ENCODE data around the gene LMCD1. TPM values are rescaled to one million over a fixed set of nuclear protein-coding genes. Genes with fewer than 3 reads are reported as not detected.

The LMCD1 gene
- polyA plus RNA-seq, 2 of the 4 experiments (the other 2 are of a cell fraction) = 64.3 to 85.4 TPM

DNA sequence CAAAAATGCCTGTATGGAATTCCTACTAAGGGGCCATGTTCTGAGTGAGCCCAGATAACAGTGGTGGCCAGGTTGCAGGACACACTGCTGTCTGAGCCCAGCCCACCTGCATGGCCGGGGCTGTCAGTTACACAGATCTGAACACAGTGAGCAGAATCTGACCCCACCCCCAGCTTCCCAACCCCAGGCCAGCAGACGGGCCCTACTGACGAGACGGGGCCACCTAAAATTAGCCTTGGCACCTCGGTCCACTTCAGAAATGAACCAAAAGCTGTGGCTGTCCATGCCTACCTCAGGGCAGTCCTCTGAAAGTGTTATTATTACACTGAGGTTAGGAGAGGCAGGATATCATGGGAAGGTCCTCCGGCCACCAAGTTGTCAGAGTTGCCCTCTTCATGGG is 51.8 kb downstream of the LMCD1 start (continued):
- TF ChIP-seq TFCP2L1 (CRISPR knock-in tag; IDR thresholded peaks at IDR 0.05) (no peak), HOXB13 (CRISPR knock-in tag; IDR thresholded peaks at IDR 0.05; ENCODE audit: low read depth) (no peak), NFE2L2 (conservative IDR thresholded peaks at IDR 0.05; ENCODE audit: low read length) (no peak)

GRCh38 chr3:8554696-8555095 is 53.1 kb downstream of the LMCD1 start:
- ChIA-PET CTCF (interaction anchor here (0.9 to 1.1 kb wide), 2 partner anchors 113 to 123 kb away, joined by 4 to 5 read pairs; no protein-coding TSS in a partner anchor), POLR2A (no interaction called here)
- Histone ChIP-seq H3K4me3 (no peak overlapping the region), H3K27ac (no peak overlapping the region), H3K4me2 (no peak overlapping the region), H3K9me3 (no peaks in the 10 kb centered on the region), H3K4me1 (no peaks in the 10 kb centered on the region)
- FAIRE-seq (no peak), DNase-seq (ENCODE audit: low read depth in 1 of 2, low spot score in 1 of 2) (no peak), ATAC-seq (no peak)
- TF ChIP-seq EHMT2 (IDR thresholded peaks at IDR 0.05; ENCODE audit: low read depth) (no peak), TFCP2L1 (CRISPR knock-in tag; IDR thresholded peaks at IDR 0.05) (no peak), FOSB (CRISPR knock-in tag; IDR thresholded peaks at IDR 0.05) (no peak), HMGXB4 (CRISPR knock-in tag; IDR thresholded peaks at IDR 0.05; ENCODE audit: borderline replicate concordance) (no peak), TP53 (CRISPR knock-in tag; IDR thresholded peaks at IDR 0.05) (no peak), CEBPB (IDR thresholded peaks at IDR 0.05) (no peak), CHD4 (IDR thresholded peaks at IDR 0.05; ENCODE audit: borderline replicate concordance) (no peak), KDM5A (IDR thresholded peaks at IDR 0.05) (no peak), RAD21 (conservative IDR thresholded peaks at IDR 0.05 in 1 of 2, IDR thresholded peaks at IDR 0.05 in 1 of 2) (no peak), ELK1 (IDR thresholded peaks at IDR 0.05; ENCODE audit: low read depth, low read length) (no peak), BHLHE40 (IDR thresholded peaks at IDR 0.05; ENCODE audit: low read depth, low read length) (no peak), EHF (CRISPR knock-in tag; IDR thresholded peaks at IDR 0.05) (no peak), FOSL2 (IDR thresholded peaks at IDR 0.05) (no peak), FOSL2 (CRISPR knock-in tag; IDR thresholded peaks at IDR 0.05) (no peak), ZFP36 (IDR thresholded peaks at IDR 0.05; ENCODE audit: borderline replicate concordance, partially characterized antibody) (no peak), RARB (CRISPR knock-in tag; IDR thresholded peaks at IDR 0.05) (no peak)
- TF ChIP-seq, protein P1, sequence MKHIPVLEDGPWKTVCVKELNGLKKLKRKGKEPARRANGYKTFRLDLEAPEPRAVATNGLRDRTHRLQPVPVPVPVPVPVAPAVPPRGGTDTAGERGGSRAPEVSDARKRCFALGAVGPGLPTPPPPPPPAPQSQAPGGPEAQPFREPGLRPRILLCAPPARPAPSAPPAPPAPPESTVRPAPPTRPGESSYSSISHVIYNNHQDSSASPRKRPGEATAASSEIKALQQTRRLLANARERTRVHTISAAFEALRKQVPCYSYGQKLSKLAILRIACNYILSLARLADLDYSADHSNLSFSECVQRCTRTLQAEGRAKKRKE (CRISPR knock-in tag; IDR thresholded peaks at IDR 0.05; ENCODE audit: low read depth) = no peak
- TF ChIP-seq, protein P2, sequence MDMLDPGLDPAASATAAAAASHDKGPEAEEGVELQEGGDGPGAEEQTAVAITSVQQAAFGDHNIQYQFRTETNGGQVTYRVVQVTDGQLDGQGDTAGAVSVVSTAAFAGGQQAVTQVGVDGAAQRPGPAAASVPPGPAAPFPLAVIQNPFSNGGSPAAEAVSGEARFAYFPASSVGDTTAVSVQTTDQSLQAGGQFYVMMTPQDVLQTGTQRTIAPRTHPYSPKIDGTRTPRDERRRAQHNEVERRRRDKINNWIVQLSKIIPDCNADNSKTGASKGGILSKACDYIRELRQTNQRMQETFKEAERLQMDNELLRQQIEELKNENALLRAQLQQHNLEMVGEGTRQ (IDR thresholded peaks at IDR 0.05) = no peak
- WGBS (ENCODE audit: missing lambda C conversion rate) = 90% methylated on average over 11 of the region's 11 CpGs

GRCh38 chr3:8555113-8555661 is 53.6 kb downstream of the LMCD1 start:
- Histone ChIP-seq H3K9me3 (no peaks in the 10 kb centered on the region), H3K4me2 (no peak overlapping the region), H3K4me3 (no peak overlapping the region), H3K27ac (0 out of 6 replicates have a peak overlapping the region, but pooled peaks of 1 of the 2 experiments have one; percentile 16), H3K4me1 (no peaks in the 10 kb centered on the region)
- FAIRE-seq = no peak
- 85% methylated on average over 7 of the region's 8 CpGs for WGBS (ENCODE audit: missing lambda C conversion rate)
- DNase-seq (ENCODE audit: low read depth in 1 of 2, low spot score in 1 of 2) = no peak
- ChIA-PET POLR2A (interaction anchor here (0.6 kb wide), 1 partner anchor 53 kb away, joined by 3 read pairs; the partner anchor contains the start of gene LMCD1), CTCF (interaction anchor here (0.9 to 2.1 kb wide), 3 partner anchors 113 to 123 kb away, joined by 4 to 16 read pairs (median 5); no protein-coding TSS in a partner anchor)
- ATAC-seq = no peak; a peak in 1 of 6 replicates
- TF ChIP-seq ELK1 (IDR thresholded peaks at IDR 0.05; ENCODE audit: low read depth, low read length) = no peak
- TF ChIP-seq PHF8 (IDR thresholded peaks at IDR 0.05; ENCODE audit: borderline replicate concordance, low read depth) = no peak
- no peak for TF ChIP-seq SREBF2 (IDR thresholded peaks at IDR 0.05)
- no peak for TF ChIP-seq FOXS1 (CRISPR knock-in tag; IDR thresholded peaks at IDR 0.05)
- TF ChIP-seq ZSCAN20 (CRISPR knock-in tag; IDR thresholded peaks at IDR 0.05) = no peak
